H1 (cell line): ENCODE results near the gene ACTN4. TPM values are rescaled to one million over a fixed set of nuclear protein-coding genes. Genes with fewer than 3 reads are reported as not detected.

Experiments
- KDM4A ChIP-seq: IDR thresholded peaks from one replicate; pipeline ENCODE4 v1.7.1; 2012; ENCODE audit warnings: low read depth, mild to moderate bottlenecking, moderate library complexity, low read length, inconsistent platforms; ENCODE audit not compliant: severe bottlenecking
- SAP30 ChIP-seq: fragments of 300-600 bp; sonication (generic); IDR thresholded peaks from 2 replicates; pipeline ENCODE4 v1.7.1; 2012; ENCODE audit warnings: low read length, moderate library complexity, mild to moderate bottlenecking, inconsistent platforms; ENCODE audit not compliant: insufficient read depth, insufficient replicate concordance
- polyA plus RNA-seq, 7 experiments: library from polyadenylated mRNA; depleted of rRNA in 3 of 7; stranded (reverse) in 5 of 7; unstranded in 2 of 7; fragments of >200 nt in 5 of 7; fragments of 200-250 nt in 2 of 7; gene quantifications; 1 replicate in 5 of 7; 2 replicates in 1 of 7; 4 replicates in 1 of 7; pipeline versions ENCODE4 v1.2.1 to v1.2.3, GENCODE V29; 2011 to 2013; ENCODE audit warnings: missing spikeins in 2 of 7, mixed read lengths in 2 of 7
- total RNA-seq: library from RNA; stranded (reverse); fragmentation: NEBNext Ultra II Directional; extraction: Animal tissue kit (Norgen Biotek cat#: 25700); gene quantifications from 2 replicates; pipeline ENCODE4 v1.2.1, GENCODE V29; 2021

Gene ACTN4
- total and polyA plus RNA-seq, 2 of the 8 experiments (the other 6 are each of a cell fraction or from before 2014, with no cell fraction given) = 211 to 520 TPM

DNA sequence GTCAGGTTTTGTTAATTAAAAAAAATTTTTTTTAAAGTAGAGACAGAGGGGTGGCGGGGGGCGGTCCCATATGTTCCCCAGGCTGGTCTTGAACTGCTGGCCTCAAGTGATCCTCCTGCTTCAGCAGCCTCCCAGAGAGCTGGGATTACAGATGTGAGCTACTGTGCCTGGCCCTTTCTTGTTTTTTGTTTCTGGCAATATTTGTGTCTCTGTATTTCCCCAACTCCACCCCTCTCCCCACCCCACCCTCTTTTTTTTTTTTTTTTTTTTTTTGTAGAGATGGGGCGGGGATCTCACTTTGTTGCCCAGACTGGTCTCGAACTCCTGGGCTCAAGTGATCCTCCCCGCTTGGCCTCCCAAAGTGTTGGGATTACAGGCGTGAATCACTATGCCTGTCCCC is 97.4 kb downstream of the ACTN4 start (continued):
- TF ChIP-seq SAP30 = no peak
- TF ChIP-seq KDM4A = no peak
